GM19351 (cell line): ENCODE data around the gene TPGS1.

Experiments used
- ATAC-seq: cut with Tn5 transposase; IDR thresholded peaks from one replicate; pipeline ENCODE4 v1.9.1; 2021; ENCODE audit warnings: mild to moderate bottlenecking, moderate library complexity; ENCODE audit not compliant: unreplicated experiment

TPGS1 gene

GRCh38 chr19:494171-495080 lies 12.9 kb upstream of the TPGS1 start:
- ATAC-seq, result no peak

- no peak for ATAC-seq
Observed at GRCh38 chr19:495081-495401, 12.3 kb upstream of the TPGS1 start.

- ATAC-seq, result no peak
Observed at GRCh38 chr19:495402-496111, 11.7 kb upstream of the TPGS1 start.

GRCh38 chr19:496112-496665 lies 11.1 kb upstream of the TPGS1 start, which contains the start of gene MADCAM1:
Gene MADCAM1 (plus strand): TSS chr19:496486. CDS start chr19:496500, 14 bp downstream.
- ATAC-seq, result no peak

GRCh38 chr19:496986-497385 lies 10.3 kb upstream of the TPGS1 start:
- ATAC-seq, result no peak

GRCh38 chr19:497491-497868 lies 9.8 kb upstream of the TPGS1 start:
- ATAC-seq, result no peak

- no peak for ATAC-seq
Observed at GRCh38 chr19:497869-498510, 9.3 kb upstream of the TPGS1 start.

GRCh38 chr19:498511-498891 lies 8.8 kb upstream of the TPGS1 start:
- no peak for ATAC-seq

- ATAC-seq, result no peak
Observed at GRCh38 chr19:498977-499623, 8.2 kb upstream of the TPGS1 start.

- no peak for ATAC-seq
Observed at GRCh38 chr19:501646-502045, 5.7 kb upstream of the TPGS1 start.

GRCh38 chr19:504616-505015 lies 2.7 kb upstream of the TPGS1 start:
- ATAC-seq, result no peak

- ATAC-seq, result peak; percentile 64
Observed at GRCh38 chr19:506404-507285, 652 bp upstream of the TPGS1 start.

- ATAC-seq, result no peak
Observed at GRCh38 chr19:508204-509150, 1.2 kb downstream of the TPGS1 start.

- peak; percentile 40 for ATAC-seq
Observed at GRCh38 chr19:510606-511100, 3.4 kb downstream of the TPGS1 start.

- ATAC-seq, result no peak
Observed at GRCh38 chr19:511101-511851, 4.0 kb downstream of the TPGS1 start.

- ATAC-seq, result no peak
Observed at GRCh38 chr19:512547-513365, 5.5 kb downstream of the TPGS1 start.
